ENCODE measurements around the gene SESN1.
"Not testable (repeated sequence)": the region's sequence is repeated elsewhere in the genome, so short reads cannot be mapped to it uniquely, and the experiment has no call there.

The SESN1 gene

GRCh38 chr6:109094416-109095035, at the start of gene SESN1:
Gene SESN1, minus strand, starts transcription at chr6:109094846. Its CDS starts 773 bp downstream, at chr6:109094073.
- no peak for TF ChIP-seq CTCF (conservative IDR thresholded peaks at IDR 0.05; ENCODE audit: low read length)
- H3K4me3 ChIP-seq (ENCODE audit: low read length), result peak within 1 kb of the TSS; percentile 97
- DNase-seq (ENCODE audit: low read depth), result peak; percentile 98

GRCh38 chr6:109143191-109143590, 48.5 kb upstream of the SESN1 start:
- TF ChIP-seq CTCF (conservative IDR thresholded peaks at IDR 0.05; ENCODE audit: low read length), result no peak

GRCh38 chr6:109142067-109142466, 47.4 kb upstream of the SESN1 start:
- H3K4me3 ChIP-seq (ENCODE audit: low read length); DNase-seq (ENCODE audit: low read depth): not testable (repeated sequence)

More at GRCh38 chr6:109143191-109143590, 48.5 kb upstream of the SESN1 start:
- H3K4me3 ChIP-seq (ENCODE audit: low read length), result no peak overlapping the region
- DNase-seq (ENCODE audit: low read depth), result no peak

- H3K4me3 ChIP-seq (ENCODE audit: low read length), result no peak overlapping the region
- TF ChIP-seq CTCF (conservative IDR thresholded peaks at IDR 0.05; ENCODE audit: low read length), result no peak
- peak; percentile 41 for DNase-seq (ENCODE audit: low read depth)
These were observed 44.5 kb upstream of the SESN1 start for GRCh38 chr6:109139109-109139508.

- not testable (repeated sequence) for H3K4me3 ChIP-seq (ENCODE audit: low read length); DNase-seq (ENCODE audit: low read depth)
These were observed 41.9 kb upstream of the SESN1 start for GRCh38 chr6:109136530-109136929.

- DNase-seq (ENCODE audit: low read depth); H3K4me3 ChIP-seq (ENCODE audit: low read length): not testable (repeated sequence)
These were observed 41.4 kb upstream of the SESN1 start for GRCh38 chr6:109136039-109136438.

- H3K4me3 ChIP-seq (ENCODE audit: low read length), result not testable (repeated sequence)
These were observed 41.0 kb upstream of the SESN1 start for GRCh38 chr6:109135600-109135999.

GRCh38 chr6:109130065-109130464, 35.4 kb upstream of the SESN1 start:
- DNase-seq (ENCODE audit: low read depth), result no peak
- no peak for TF ChIP-seq CTCF (conservative IDR thresholded peaks at IDR 0.05; ENCODE audit: low read length)
- no peak overlapping the region for H3K4me3 ChIP-seq (ENCODE audit: low read length)

More at GRCh38 chr6:109135600-109135999, 41.0 kb upstream of the SESN1 start:
- DNase-seq (ENCODE audit: low read depth), result not testable (repeated sequence)

- TF ChIP-seq CTCF (conservative IDR thresholded peaks at IDR 0.05; ENCODE audit: low read length), result no peak
- no peak for DNase-seq (ENCODE audit: low read depth)
These were observed 30.9 kb upstream of the SESN1 start for GRCh38 chr6:109125504-109125903.

More at GRCh38 chr6:109125504-109125903, 30.9 kb upstream of the SESN1 start:
- no peak overlapping the region for H3K4me3 ChIP-seq (ENCODE audit: low read length)
